22Rv1 (cell line): Measurements from ENCODE around the gene KRT86.
"Not testable (repeated sequence)": the region's sequence is repeated elsewhere in the genome, so short reads cannot be mapped to it uniquely, and the experiment has no call there.

Experiments
- H3K27ac ChIP-seq: fragments of 450-650 bp; 2 replicates; pipeline ENCODE4 v1.5.1; 2017
- ZFX ChIP-seq: fragments of 450-650 bp; IDR thresholded peaks from 2 replicates; pipeline ENCODE4 v1.6.1; 2017; ENCODE audit warnings: antibody characterized with exemption, borderline replicate concordance
- TF ChIP-seq, protein P1 (sequence below): fragments of 450-650 bp; IDR thresholded peaks from 2 replicates; pipeline ENCODE4 v1.5.1; 2017; ENCODE audit warnings: mild to moderate bottlenecking

KRT86 gene

DNA sequence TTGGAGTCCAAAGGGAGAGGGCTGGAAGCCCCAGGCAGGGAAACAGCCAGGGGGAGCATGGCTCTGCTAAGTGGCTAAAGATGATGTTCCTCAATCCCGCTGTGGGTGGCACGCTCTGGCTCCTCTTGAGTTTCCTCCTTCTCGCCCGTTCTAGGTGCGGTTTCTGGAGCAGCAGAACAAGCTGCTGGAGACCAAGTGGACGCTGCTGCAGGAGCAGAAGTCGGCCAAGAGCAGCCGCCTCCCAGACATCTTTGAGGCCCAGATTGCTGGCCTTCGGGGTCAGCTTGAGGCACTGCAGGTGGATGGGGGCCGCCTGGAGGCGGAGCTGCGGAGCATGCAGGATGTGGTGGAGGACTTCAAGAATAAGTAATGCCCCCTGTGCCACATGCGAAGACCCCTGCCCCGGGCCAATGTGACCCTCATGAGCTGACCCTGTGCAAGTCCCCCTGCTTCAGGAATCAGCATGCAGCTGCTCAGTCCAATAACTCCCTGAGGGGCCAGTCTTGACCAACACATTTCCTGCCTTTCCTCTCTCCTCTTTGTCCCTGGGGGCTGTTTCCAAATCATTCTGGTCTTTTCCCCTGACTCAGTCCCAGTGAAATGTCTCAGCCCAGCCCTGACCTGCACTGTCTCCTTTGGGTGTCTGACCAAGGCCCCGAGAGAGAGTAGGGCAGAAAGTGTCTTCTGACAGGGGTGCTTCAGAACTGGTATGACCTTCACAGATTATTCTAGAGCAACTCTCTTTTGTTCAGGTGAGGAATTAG lies 39.3 kb upstream of the KRT86 start:
- H3K27ac ChIP-seq, result peak overlapping the region; percentile 37
- TF ChIP-seq ZFX, result no peak
- TF ChIP-seq, protein P1, sequence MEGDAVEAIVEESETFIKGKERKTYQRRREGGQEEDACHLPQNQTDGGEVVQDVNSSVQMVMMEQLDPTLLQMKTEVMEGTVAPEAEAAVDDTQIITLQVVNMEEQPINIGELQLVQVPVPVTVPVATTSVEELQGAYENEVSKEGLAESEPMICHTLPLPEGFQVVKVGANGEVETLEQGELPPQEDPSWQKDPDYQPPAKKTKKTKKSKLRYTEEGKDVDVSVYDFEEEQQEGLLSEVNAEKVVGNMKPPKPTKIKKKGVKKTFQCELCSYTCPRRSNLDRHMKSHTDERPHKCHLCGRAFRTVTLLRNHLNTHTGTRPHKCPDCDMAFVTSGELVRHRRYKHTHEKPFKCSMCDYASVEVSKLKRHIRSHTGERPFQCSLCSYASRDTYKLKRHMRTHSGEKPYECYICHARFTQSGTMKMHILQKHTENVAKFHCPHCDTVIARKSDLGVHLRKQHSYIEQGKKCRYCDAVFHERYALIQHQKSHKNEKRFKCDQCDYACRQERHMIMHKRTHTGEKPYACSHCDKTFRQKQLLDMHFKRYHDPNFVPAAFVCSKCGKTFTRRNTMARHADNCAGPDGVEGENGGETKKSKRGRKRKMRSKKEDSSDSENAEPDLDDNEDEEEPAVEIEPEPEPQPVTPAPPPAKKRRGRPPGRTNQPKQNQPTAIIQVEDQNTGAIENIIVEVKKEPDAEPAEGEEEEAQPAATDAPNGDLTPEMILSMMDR, result no peak

DNA sequence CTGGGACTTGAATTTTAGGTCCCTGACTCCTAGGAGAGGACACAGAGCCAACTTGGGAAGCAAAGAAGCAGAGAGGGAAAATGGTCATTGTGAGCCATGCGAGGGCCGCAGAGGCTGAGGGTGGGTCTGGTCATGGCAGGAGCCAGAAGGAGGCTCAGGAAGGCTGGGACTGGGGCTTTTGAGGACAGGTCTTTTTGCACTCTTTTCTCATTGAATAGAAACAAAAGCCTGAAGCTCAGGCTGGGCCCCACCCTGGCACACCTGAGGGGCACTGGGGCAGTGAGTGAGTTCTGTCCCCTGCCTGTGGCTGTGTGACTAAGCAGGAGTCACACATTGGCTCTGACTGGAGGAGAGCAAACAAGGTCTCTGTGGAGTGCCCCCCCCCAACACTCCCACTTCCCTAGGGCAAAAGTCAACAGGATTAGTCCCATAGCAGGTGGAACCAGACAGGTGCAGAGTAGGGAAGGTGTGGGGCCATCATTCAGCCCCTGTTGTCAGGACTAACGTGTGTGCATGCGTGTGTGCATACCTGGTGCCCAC lies 38.6 kb upstream of the KRT86 start:
- TF ChIP-seq ZFX, result no peak
- TF ChIP-seq, protein P1, result no peak
- peak overlapping the region; percentile 37 for H3K27ac ChIP-seq

DNA sequence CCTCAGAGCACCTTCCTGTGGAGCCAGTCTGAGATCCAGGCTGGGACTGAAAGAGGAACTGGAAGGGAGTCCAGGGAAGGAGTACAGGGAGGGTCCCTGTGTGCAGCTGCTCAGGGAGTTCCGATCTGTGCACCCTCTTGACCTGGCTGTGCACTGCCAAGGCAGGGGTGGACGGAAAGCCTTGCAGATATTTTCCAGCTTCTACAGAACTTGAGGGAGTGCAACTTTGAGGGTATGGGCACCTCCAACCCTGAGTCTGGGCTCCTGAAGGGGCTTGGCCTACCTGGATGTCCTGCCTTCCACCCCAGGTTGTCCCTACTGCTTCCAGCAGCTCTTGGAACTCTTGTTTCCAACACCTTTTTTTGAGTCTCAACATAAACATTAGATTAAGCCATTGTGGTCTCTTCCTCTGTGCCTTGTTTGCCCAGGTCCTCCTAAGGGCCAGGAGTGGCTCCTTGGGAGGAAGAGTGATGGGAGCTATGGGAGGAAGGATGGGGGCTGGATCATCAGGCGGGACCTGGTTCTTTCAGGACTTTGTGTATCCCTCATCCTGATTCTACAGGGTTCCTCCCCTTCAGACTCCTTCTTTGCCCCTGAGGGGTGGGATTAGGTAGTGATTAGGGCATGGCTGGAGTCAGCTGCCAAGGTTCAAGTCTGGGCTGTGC lies 37.9 kb upstream of the KRT86 start:
- TF ChIP-seq, protein P1, result no peak
- no peak for TF ChIP-seq ZFX
- no peak overlapping the region for H3K27ac ChIP-seq

DNA sequence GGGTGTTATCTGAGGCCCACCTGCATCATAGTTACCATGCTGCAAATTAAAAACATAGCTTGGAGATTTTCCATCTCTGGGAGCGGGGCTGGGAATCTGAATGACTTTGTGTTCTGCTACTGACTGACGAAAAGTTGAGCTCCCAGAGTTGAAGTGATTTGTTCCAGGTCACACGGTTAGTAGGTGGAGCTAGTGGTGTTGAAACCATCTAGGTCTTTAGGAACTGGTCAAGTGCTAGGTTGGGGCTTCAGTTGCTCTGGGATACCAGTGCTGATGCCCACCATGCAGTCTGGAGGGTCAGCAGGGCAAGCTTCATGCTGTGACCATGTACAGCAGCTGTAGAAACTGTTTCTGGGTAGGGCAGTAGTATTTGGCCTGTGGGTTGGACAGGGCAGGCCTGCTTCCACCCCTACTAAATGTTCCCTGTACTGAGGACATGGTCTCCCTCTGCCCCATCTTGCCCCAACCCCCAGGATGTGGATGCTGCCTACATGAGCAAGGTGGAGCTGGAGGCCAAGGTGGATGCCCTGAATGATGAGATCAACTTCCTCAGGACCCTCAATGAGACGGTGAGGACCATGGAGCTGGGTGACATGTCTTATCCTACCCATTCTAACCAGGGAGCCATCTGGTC lies 36.1 kb upstream of the KRT86 start:
- no peak overlapping the region for H3K27ac ChIP-seq
- TF ChIP-seq ZFX, result no peak
- TF ChIP-seq, protein P1, result no peak

DNA sequence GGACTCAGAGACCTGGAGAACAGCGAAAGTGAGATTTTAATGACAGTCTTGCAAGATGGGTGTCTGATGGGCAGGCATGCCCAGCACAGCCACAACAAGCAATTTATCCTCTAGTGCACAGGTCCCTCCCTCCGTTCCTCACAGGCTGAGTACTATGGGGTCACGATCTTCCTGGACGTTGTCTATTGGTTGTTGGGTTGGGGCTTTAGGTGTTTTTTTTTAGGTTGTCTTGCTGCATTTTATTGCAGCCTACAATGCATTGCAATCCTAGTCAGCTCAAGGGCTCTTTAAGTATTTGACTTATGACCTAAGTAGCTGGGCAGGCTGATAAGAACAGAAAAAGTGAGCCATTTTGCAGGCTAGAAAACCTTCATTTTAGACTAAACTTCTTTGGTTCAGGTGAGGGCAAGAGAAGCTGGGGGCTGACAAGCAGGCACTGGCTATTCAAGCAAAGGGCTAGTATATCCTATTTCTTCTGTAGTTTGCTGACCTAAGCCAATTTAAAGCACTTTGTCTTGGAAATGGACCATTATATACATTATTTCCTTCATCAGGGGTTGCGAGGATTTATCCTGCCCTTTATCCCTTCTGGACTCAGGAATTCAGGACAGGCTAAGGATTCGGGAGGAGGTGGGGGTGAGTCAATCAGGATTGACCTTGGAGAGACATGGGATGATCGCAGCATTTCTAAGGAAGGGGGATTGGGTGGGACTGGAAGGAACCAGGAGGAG lies 35.4 kb upstream of the KRT86 start:
- TF ChIP-seq ZFX, result no peak
- TF ChIP-seq, protein P1, result no peak
- H3K27ac ChIP-seq, result no peak overlapping the region

DNA sequence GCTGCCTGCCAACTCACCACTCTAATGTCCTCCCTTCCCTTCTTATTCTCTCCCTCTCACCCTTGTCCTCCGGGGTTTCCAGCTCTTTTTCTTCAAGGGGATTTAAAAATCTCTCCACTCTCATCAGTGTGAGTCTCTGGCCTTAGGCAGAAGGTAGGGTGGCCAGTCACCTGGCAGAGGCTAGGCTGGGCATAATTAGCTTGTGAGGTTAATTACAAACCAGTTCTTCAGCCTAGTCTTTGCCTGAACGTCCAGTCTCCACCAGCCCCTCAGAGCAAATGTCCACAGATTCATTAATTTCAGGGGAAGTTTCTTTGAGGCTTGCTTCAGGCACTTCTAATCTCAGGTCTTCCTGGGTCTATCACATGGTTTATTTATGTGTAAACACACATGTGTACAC lies 34.7 kb upstream of the KRT86 start:
- no peak for TF ChIP-seq ZFX
- TF ChIP-seq, protein P1, result no peak
- H3K27ac ChIP-seq, result no peak overlapping the region

DNA sequence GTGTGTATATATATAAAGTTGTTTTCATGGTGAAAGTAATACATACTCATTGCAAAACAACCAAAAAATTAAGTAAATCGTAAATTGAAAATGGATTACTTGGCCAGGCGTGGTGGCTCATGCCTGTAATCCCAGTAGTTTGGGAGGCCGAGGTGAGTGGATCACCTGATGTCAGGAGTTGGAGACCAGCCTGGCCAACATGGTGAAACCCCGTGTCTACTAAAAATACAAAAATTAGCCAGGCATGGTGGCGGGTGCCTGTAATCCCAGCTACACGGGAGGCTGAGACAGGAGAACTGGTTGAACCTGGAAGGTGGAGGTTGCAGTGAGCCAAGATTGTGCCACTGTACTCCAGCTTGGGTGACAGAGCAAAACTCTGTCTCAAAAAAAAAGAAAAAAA lies 34.2 kb upstream of the KRT86 start:
- H3K27ac ChIP-seq, result not testable (repeated sequence)
